HepG2 (cell line): ENCODE measurements around the gene ATP6V1G2. TPM values are rescaled to one million over a fixed set of nuclear protein-coding genes. Genes with fewer than 3 reads are reported as not detected.
A peak's percentile ranks its signal among the peaks of the same experiment; 100 is the strongest.

Experiments used
- ARHGAP35 ChIP-seq: sonication (generic); formaldehyde crosslinking; IDR thresholded peaks from 2 replicates; pipeline ENCODE4 v1.9.0; 2022; ENCODE audit warnings: mild to moderate bottlenecking, inconsistent platforms, moderate library complexity, missing genetic modification reagents, borderline replicate concordance
- CBX1 ChIP-seq: IDR thresholded peaks from one replicate; pipeline ENCODE4 v1.6.1; 2016; ENCODE audit warnings: antibody characterized with exemption, low read depth
- EHMT2 ChIP-seq: fragments of 200-600 bp; sonication (generic); IDR thresholded peaks from 2 replicates; pipeline ENCODE4 v1.7.0; 2017; ENCODE audit warnings: antibody characterized with exemption, low read depth, low read length, borderline replicate concordance
- GATAD1 ChIP-seq: IDR thresholded peaks from 2 replicates; pipeline ENCODE4 v1.6.1; 2016; ENCODE audit warnings: missing genetic modification reagents, missing compliant biosample characterization
- KLF13 ChIP-seq: sonication (generic); formaldehyde crosslinking; IDR thresholded peaks from 2 replicates; pipeline ENCODE4 v1.4.0; 2020; ENCODE audit warnings: mild to moderate bottlenecking, missing genetic modification reagents
- NCOA2 ChIP-seq: sonication (generic); formaldehyde crosslinking; IDR thresholded peaks from 2 replicates; pipeline ENCODE4 v1.8.0; 2022; ENCODE audit warnings: inconsistent platforms
- PAF1 ChIP-seq: IDR thresholded peaks from 2 replicates; pipeline ENCODE4 v1.6.1; 2016; ENCODE audit warnings: missing genetic modification reagents, missing compliant biosample characterization
- PHF8 ChIP-seq: sonication (generic); formaldehyde crosslinking; IDR thresholded peaks from 2 replicates; pipeline ENCODE4 v1.5.0; 2020; ENCODE audit warnings: missing genetic modification reagents
- RBM39 ChIP-seq: fragments of 200-400 bp; formaldehyde crosslinking; IDR thresholded peaks from one replicate; pipeline ENCODE4 v1.6.1; 2018; ENCODE audit warnings: antibody characterized with exemption, mild to moderate bottlenecking, low read depth, low read length; ENCODE audit not compliant: poor library complexity, severe bottlenecking
- RFXANK ChIP-seq: IDR thresholded peaks from 2 replicates; pipeline ENCODE4 v1.6.1; 2016
- SCMH1 ChIP-seq: sonication (generic); formaldehyde crosslinking; IDR thresholded peaks from 2 replicates; pipeline ENCODE4 v1.9.0; 2021; ENCODE audit warnings: missing genetic modification reagents, mild to moderate bottlenecking, borderline replicate concordance
- SOX6 ChIP-seq, 2 experiments: fragments of 450-650 bp in 1 of 2; sonication (generic) in 1 of 2; formaldehyde crosslinking in 1 of 2; IDR thresholded peaks; 2 replicates each; pipeline versions ENCODE4 v1.4.0 to v1.6.1; 2017 to 2020; ENCODE audit warnings: antibody characterized with exemption in 1 of 2, mild to moderate bottlenecking in 1 of 2, missing genetic modification reagents in 1 of 2
- SP2 ChIP-seq: sonication (generic); formaldehyde crosslinking; IDR thresholded peaks from 2 replicates; pipeline ENCODE4 v1.5.1; 2020; ENCODE audit warnings: mild to moderate bottlenecking, missing genetic modification reagents
- SRY ChIP-seq: sonication (generic); formaldehyde crosslinking; IDR thresholded peaks from 2 replicates; pipeline ENCODE4 v1.8.0; 2022; ENCODE audit warnings: mild to moderate bottlenecking, missing genetic modification reagents
- ZBTB7A ChIP-seq: sonication (generic); formaldehyde crosslinking; IDR thresholded peaks from 2 replicates; pipeline ENCODE4 v1.8.0; 2022; ENCODE audit warnings: mild to moderate bottlenecking, missing genetic modification reagents
- ZFP90 ChIP-seq: sonication (generic); formaldehyde crosslinking; IDR thresholded peaks from 2 replicates; pipeline ENCODE4 v1.8.0; 2022; ENCODE audit warnings: missing genetic modification reagents, mild to moderate bottlenecking, inconsistent platforms, borderline replicate concordance
- ZNF709 ChIP-seq: sonication (generic); formaldehyde crosslinking; IDR thresholded peaks from 2 replicates; pipeline ENCODE4 v1.5.0; 2020; ENCODE audit warnings: mild to moderate bottlenecking, missing genetic modification reagents
- polyA plus RNA-seq, 8 experiments: library from polyadenylated mRNA; depleted of rRNA in 3 of 8; stranded (reverse) in 7 of 8; unstranded in 1 of 8; fragments of >200 nt; fragmentation: Illumina TruSeq in 4 of 8; extraction: Trizol in 4 of 8; gene quantifications; 2 replicates each; pipeline versions ENCODE4 v1.2.1 to v1.2.3, GENCODE V29; 2011 to 2016; ENCODE audit warnings: low read depth in 4 of 8, missing spikeins in 1 of 8, mixed read lengths in 1 of 8; ENCODE audit not compliant: insufficient read depth in 1 of 8
- total RNA-seq, 5 experiments: library from RNA; depleted of rRNA; stranded (reverse); fragments of >200 nt; fragmentation: Illumina TruSeq; extraction: Trizol; gene quantifications; 2 replicates each; pipeline ENCODE4 v1.2.3, GENCODE V29; 2016; ENCODE audit warnings: low read depth in 1 of 5
- TF ChIP-seq, protein P1 (sequence below): sonication (generic); formaldehyde crosslinking; IDR thresholded peaks from 2 replicates; pipeline ENCODE4 v1.5.0; 2020; ENCODE audit warnings: mild to moderate bottlenecking, missing genetic modification reagents
- TF ChIP-seq, protein P2 (sequence below): sonication (generic); formaldehyde crosslinking; IDR thresholded peaks from 2 replicates; pipeline ENCODE4 v1.4.0; 2020; ENCODE audit warnings: missing genetic modification reagents, borderline replicate concordance
- TF ChIP-seq, protein P3 (sequence below): sonication (generic); formaldehyde crosslinking; IDR thresholded peaks from 2 replicates; pipeline ENCODE4 v1.5.1; 2020; ENCODE audit warnings: missing genetic modification reagents, mild to moderate bottlenecking, borderline replicate concordance

Gene ATP6V1G2
- total and polyA plus RNA-seq, 2 of the 13 experiments (the other 11 are each of a cell fraction or from before 2014, with no cell fraction given): 0.27 to 0.83 TPM

DNA sequence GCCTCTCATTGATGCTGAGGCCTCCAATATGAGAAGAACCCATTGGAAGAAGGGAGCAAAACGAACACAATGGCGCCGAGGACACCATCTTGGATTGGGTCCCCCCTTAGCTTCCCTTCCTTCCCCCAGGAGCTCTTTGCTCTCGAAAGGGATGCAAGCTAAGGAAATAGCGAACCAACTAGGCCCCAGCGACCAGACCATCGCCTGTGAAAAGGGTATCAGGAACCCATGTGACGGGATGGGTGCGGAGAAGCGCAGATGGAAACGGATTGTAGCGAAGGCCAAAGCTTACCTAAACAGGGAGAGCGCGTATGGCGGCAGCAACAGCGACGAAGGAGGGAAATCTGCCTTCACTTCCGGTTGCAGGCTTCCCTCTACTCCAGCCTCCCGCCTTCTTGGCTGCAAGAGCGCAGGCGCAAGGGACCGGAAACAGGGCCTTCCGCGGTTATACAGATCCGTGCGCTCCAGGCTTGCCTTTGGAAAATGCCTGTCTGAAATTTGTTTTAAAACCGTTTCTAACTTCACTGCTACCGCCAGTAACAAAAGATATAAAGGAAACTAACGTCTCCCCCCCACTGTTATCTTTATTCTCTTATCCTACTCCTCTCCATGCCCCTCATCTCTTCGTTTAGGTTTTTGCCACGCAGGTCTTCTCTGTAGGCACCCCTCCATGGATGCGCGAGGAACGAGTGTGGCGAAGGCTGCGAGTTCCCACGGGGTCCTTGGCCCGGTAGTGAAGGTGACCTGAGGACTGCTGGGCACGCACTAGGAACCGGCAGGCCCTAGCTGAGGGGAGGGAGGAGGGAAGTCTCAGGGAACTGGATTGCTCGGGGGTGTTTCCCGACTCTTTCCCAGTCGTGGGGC lies 4.5 kb downstream of the ATP6V1G2 start, which contains the start of gene DDX39B (continued):
- TF ChIP-seq ARHGAP35 (CRISPR knock-in tag): no peak; the same call in none of the 2 replicates
- TF ChIP-seq PHF8: peak; percentile 82
- TF ChIP-seq, protein P1, sequence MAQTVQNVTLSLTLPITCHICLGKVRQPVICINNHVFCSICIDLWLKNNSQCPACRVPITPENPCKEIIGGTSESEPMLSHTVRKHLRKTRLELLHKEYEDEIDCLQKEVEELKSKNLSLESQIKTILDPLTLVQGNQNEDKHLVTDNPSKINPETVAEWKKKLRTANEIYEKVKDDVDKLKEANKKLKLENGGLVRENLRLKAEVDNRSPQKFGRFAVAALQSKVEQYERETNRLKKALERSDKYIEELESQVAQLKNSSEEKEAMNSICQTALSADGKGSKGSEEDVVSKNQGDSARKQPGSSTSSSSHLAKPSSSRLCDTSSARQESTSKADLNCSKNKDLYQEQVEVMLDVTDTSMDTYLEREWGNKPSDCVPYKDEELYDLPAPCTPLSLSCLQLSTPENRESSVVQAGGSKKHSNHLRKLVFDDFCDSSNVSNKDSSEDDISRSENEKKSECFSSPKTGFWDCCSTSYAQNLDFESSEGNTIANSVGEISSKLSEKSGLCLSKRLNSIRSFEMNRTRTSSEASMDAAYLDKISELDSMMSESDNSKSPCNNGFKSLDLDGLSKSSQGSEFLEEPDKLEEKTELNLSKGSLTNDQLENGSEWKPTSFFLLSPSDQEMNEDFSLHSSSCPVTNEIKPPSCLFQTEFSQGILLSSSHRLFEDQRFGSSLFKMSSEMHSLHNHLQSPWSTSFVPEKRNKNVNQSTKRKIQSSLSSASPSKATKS (CRISPR knock-in tag): 0 out of 2 replicates have a peak, but pooled peaks have one; percentile 82
- peak; percentile 86 for TF ChIP-seq KLF13 (CRISPR knock-in tag)
- TF ChIP-seq, protein P2, sequence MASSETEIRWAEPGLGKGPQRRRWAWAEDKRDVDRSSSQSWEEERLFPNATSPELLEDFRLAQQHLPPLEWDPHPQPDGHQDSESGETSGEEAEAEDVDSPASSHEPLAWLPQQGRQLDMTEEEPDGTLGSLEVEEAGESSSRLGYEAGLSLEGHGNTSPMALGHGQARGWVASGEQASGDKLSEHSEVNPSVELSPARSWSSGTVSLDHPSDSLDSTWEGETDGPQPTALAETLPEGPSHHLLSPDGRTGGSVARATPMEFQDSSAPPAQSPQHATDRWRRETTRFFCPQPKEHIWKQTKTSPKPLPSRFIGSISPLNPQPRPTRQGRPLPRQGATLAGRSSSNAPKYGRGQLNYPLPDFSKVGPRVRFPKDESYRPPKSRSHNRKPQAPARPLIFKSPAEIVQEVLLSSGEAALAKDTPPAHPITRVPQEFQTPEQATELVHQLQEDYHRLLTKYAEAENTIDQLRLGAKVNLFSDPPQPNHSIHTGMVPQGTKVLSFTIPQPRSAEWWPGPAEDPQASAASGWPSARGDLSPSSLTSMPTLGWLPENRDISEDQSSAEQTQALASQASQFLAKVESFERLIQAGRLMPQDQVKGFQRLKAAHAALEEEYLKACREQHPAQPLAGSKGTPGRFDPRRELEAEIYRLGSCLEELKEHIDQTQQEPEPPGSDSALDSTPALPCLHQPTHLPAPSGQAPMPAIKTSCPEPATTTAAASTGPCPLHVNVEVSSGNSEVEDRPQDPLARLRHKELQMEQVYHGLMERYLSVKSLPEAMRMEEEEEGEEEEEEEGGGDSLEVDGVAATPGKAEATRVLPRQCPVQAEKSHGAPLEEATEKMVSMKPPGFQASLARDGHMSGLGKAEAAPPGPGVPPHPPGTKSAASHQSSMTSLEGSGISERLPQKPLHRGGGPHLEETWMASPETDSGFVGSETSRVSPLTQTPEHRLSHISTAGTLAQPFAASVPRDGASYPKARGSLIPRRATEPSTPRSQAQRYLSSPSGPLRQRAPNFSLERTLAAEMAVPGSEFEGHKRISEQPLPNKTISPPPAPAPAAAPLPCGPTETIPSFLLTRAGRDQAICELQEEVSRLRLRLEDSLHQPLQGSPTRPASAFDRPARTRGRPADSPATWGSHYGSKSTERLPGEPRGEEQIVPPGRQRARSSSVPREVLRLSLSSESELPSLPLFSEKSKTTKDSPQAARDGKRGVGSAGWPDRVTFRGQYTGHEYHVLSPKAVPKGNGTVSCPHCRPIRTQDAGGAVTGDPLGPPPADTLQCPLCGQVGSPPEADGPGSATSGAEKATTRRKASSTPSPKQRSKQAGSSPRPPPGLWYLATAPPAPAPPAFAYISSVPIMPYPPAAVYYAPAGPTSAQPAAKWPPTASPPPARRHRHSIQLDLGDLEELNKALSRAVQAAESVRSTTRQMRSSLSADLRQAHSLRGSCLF: peak; percentile 58; the same call in 1 of the 2 replicates
- TF ChIP-seq GATAD1 (CRISPR knock-in tag): peak; percentile 89
- TF ChIP-seq, protein P3, sequence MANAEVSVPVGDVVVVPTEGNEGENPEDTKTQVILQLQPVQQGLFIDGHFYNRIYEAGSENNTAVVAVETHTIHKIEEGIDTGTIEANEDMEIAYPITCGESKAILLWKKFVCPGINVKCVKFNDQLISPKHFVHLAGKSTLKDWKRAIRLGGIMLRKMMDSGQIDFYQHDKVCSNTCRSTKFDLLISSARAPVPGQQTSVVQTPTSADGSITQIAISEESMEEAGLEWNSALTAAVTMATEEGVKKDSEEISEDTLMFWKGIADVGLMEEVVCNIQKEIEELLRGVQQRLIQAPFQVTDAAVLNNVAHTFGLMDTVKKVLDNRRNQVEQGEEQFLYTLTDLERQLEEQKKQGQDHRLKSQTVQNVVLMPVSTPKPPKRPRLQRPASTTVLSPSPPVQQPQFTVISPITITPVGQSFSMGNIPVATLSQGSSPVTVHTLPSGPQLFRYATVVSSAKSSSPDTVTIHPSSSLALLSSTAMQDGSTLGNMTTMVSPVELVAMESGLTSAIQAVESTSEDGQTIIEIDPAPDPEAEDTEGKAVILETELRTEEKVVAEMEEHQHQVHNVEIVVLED (CRISPR knock-in tag): peak; percentile 73
- peak; percentile 50 for TF ChIP-seq NCOA2 (CRISPR knock-in tag)
- no peak; the same call in 1 of the 2 replicates for TF ChIP-seq RFXANK (CRISPR knock-in tag)
- peak; percentile 98 for TF ChIP-seq SRY (CRISPR knock-in tag)
- TF ChIP-seq ZBTB7A (CRISPR knock-in tag): peak; percentile 83; the same call in 1 of the 2 replicates
- no peak for TF ChIP-seq SOX6 (IDR thresholded peaks at IDR 0.05)
- TF ChIP-seq SOX6 (CRISPR knock-in tag; IDR thresholded peaks at IDR 0.05): peak; percentile 77
- TF ChIP-seq PAF1 (CRISPR knock-in tag): 0 out of 2 replicates have a peak, but pooled peaks have one; percentile 35
- TF ChIP-seq ZNF709: peak; percentile 93
- no peak for TF ChIP-seq SCMH1 (CRISPR knock-in tag)
- TF ChIP-seq RBM39: peak; percentile 18
- TF ChIP-seq EHMT2: no peak; the same call in 1 of the 2 replicates
- peak; percentile 33 for TF ChIP-seq CBX1
- TF ChIP-seq SP2: peak; percentile 59
- peak; percentile 98 for TF ChIP-seq ZFP90 (CRISPR knock-in tag)
